ENCODE measurements around the gene CCDC181. TPM values are rescaled to one million over a fixed set of nuclear protein-coding genes. Genes with fewer than 3 reads are reported as not detected.

The CCDC181 gene
- polyA plus RNA-seq, 1 donor: 1.3 TPM

DNA sequence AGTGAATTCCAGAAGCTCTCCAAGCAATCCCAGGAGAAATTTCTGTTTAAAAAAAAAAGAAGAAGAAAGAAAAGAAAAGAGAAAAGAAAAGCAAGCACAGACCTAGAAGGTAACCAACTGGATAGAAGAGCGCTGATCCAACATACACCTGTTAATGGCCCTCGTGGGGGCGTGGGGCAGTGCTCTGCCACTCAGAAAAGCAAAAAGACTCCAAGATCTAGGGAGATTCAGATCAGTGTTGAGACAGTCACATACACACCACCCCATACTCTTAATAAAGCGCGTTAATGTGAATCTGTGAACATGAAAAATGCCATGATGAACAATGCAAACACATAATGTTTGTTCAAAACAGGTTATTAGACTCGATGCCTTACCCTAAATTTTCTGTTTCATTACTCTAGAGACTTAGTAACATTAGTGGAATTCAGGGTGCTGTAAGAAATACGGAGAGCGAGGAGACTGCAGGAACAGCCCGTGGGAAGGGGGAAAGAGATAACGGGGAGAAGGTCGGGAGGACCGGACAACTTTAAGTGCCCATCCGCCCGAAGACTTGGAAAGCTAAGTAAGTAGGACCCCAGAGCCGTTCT is 60.1 kb downstream of the CCDC181 start:
- Histone ChIP-seq H3K36me3 (ENCODE audit: control insufficient read depth, insufficient read depth, low read length) (peaks cover 13% of the 10 kb centered on the region), H3K4me3 (ENCODE audit: low read length) (peak overlapping the region; percentile 68), H3K27me3 (ENCODE audit: control insufficient read depth, insufficient read depth, low read length) (no peaks in the 10 kb centered on the region), H3K4me1 (ENCODE audit: control insufficient read depth, insufficient read depth, low read length) (peaks cover 2% of the 10 kb centered on the region), H3K27ac (ENCODE audit: low read length) (peak overlapping the region; percentile 86), H3K9me3 (ENCODE audit: control insufficient read depth, low read depth, low read length) (no peaks in the 10 kb centered on the region)
- DNase-seq: no peak
- WGBS (ENCODE audit: insufficient coverage, low lambda C conversion rate): 19% methylated on average over 3 of the region's 15 CpGs

DNA sequence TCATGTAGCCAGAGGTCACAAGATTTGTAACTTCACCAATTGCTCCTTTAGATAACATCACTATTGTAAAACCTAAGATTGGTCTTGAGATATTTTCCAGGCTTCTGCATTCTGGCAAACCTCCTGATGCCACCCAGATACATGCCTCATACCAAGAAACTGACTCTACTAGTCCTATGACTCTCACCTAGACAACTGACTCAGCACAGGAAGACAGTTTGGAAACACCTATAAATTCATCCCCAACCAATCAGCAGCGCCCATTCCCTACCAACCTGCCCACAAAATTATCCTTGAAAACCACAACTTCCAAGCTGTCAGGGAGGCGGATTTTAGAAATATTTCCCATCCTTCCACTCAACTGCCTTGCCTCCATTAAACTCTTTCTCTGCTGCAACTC is 62.3 kb downstream of the CCDC181 start:
- Histone ChIP-seq H3K4me1 (ENCODE audit: control insufficient read depth, insufficient read depth, low read length) (peaks cover 2% of the 10 kb centered on the region), H3K9me3 (ENCODE audit: control insufficient read depth, low read depth, low read length) (no peaks in the 10 kb centered on the region), H3K27ac (ENCODE audit: low read length) (no peak overlapping the region), H3K4me3 (ENCODE audit: low read length) (no peak overlapping the region), H3K27me3 (ENCODE audit: control insufficient read depth, insufficient read depth, low read length) (no peaks in the 10 kb centered on the region), H3K36me3 (ENCODE audit: control insufficient read depth, insufficient read depth, low read length) (peaks cover 2% of the 10 kb centered on the region)
- WGBS (ENCODE audit: insufficient coverage, low lambda C conversion rate): 100% methylated on average over 1 of the region's 2 CpGs
- DNase-seq: no peak

DNA sequence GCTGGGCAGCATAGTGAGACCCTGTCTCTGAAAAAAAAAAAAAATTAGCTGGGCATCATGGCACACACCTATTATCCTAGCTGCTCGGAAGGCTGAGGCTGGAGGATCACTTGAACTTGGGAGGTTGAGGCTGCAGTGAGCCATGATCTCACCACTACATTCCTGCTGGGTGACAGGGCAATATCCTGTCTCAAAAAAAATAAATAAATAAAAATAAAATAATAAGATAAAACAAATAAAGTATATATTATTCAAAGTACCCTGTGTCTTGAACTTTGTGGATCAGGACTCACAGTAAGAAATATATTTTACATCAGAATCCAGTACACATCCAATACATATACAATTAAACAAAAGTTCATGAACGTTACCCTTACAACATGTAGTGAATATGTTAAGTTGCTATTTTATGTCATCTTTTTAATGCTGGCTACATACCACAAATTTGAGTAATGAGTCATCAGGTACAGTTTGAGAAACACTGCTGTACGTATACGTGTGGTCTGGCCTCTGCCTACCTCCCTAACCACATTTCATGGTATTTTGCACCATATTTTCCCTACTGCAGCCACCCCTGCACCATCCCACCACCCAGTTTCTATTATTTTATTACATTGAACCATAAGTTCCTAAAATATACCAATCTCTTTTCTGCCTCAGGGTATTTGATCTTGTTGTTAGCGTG is 64.1 kb downstream of the CCDC181 start:
- no peaks in the 10 kb centered on the region for H3K4me1 ChIP-seq (ENCODE audit: control insufficient read depth, insufficient read depth, low read length)
- no peak overlapping the region for H3K27ac ChIP-seq (ENCODE audit: low read length)
- whole genome bisulfite sequencing (ENCODE audit: insufficient coverage, low lambda C conversion rate): 100% methylated on average over 1 of the region's 5 CpGs
- H3K36me3 ChIP-seq (ENCODE audit: control insufficient read depth, insufficient read depth, low read length): no peaks in the 10 kb centered on the region
- H3K9me3 ChIP-seq (ENCODE audit: control insufficient read depth, low read depth, low read length): no peaks in the 10 kb centered on the region
- H3K4me3 ChIP-seq (ENCODE audit: low read length): no peak overlapping the region
- DNase-seq: no peak
- H3K27me3 ChIP-seq (ENCODE audit: control insufficient read depth, insufficient read depth, low read length): no peaks in the 10 kb centered on the region

DNA sequence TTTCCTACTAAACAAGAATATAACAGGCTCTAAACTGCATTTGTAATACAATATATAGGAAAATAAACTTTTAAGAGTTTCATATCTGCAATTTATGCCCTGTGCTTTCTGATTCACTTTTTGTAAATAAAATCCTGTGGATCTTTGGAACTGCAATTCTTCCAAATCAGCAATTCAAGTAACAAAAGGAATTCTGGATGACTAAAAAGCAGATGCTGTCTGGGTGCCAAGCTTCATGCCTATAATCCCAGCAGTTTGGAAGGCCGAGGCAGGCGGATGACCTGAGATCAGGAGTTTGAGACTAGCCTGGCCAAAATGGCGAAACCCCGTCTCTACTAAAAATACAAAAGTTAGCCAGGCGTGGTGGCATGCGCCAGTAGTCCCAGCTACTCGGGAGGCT is 66.0 kb downstream of the CCDC181 start:
- no peak overlapping the region for H3K4me3 ChIP-seq (ENCODE audit: low read length)
- DNase-seq: no peak
- H3K36me3 ChIP-seq (ENCODE audit: control insufficient read depth, insufficient read depth, low read length): no peaks in the 10 kb centered on the region
- no peak overlapping the region for H3K27ac ChIP-seq (ENCODE audit: low read length)
- H3K27me3 ChIP-seq (ENCODE audit: control insufficient read depth, insufficient read depth, low read length): no peaks in the 10 kb centered on the region
- no peaks in the 10 kb centered on the region for H3K9me3 ChIP-seq (ENCODE audit: control insufficient read depth, low read depth, low read length)
- H3K4me1 ChIP-seq (ENCODE audit: control insufficient read depth, insufficient read depth, low read length): no peaks in the 10 kb centered on the region
- WGBS (ENCODE audit: insufficient coverage, low lambda C conversion rate): no CpG with 5 or more reads among the region's 7 CpGs

DNA sequence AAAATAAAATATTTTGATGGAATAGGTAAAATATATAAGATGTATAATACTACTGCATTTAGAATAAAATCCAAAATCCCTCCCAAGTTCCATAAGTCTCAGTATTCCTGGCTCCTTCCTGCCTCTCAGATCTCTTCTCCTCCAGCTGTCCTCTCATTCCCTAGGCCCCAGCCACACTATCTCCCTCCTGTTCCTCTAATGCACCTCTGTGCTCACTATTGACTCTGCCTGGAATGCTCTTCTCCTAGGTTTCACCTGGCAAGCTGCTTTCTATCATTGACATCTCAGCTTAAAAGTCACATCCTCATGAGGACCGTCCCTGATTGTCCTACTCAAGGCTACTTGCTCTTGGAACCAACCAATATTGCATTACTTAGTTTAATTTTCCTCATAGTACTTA is 66.9 kb downstream of the CCDC181 start:
- Histone ChIP-seq H3K27me3 (ENCODE audit: control insufficient read depth, insufficient read depth, low read length) (no peaks in the 10 kb centered on the region), H3K36me3 (ENCODE audit: control insufficient read depth, insufficient read depth, low read length) (no peaks in the 10 kb centered on the region), H3K27ac (ENCODE audit: low read length) (no peak overlapping the region), H3K9me3 (ENCODE audit: control insufficient read depth, low read depth, low read length) (no peaks in the 10 kb centered on the region), H3K4me3 (ENCODE audit: low read length) (no peak overlapping the region), H3K4me1 (ENCODE audit: control insufficient read depth, insufficient read depth, low read length) (no peaks in the 10 kb centered on the region)
- DNase-seq: no peak
- WGBS (ENCODE audit: insufficient coverage, low lambda C conversion rate): no CpG with 5 or more reads among the region's 1 CpG

DNA sequence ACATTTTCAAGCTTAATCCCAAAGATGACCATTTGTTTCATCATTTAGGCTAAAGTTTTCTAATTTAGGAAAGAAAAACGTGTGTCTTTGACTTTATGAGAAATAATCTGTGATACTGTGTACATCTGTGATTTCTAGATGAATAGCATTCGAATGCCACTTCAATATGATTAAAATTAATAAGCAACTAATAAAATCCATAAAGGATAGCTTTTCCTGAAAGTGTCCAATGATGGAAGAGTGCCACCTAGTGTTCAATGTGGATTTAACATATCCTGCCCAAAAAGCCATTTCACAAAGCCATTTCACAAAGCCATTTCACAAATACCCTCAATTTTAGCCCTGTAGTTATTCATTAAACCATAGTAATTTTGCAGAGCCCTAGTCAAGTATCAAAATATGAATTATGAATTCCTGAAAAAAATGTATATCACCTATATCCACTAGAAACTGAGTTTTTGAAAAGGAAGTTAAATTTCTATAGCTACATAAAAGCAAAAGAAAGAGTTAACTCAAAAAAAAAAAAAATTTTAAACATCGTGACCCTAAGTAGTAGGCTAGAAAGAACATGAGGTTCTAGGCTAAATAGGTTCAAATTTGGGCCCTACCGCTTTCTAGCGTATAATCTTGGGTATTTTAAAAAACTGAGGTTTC is 78.8 kb downstream of the CCDC181 start:
- DNase-seq: peak in 1 of 2 donors; percentile 41
- H3K9me3 ChIP-seq (ENCODE audit: control insufficient read depth, low read depth, low read length): no peaks in the 10 kb centered on the region
- H3K36me3 ChIP-seq (ENCODE audit: control insufficient read depth, insufficient read depth, low read length): no peaks in the 10 kb centered on the region
- no peaks in the 10 kb centered on the region for H3K27me3 ChIP-seq (ENCODE audit: control insufficient read depth, insufficient read depth, low read length)
- H3K4me3 ChIP-seq (ENCODE audit: low read length): no peak overlapping the region
- peaks cover 24% of the 10 kb centered on the region for H3K4me1 ChIP-seq (ENCODE audit: control insufficient read depth, insufficient read depth, low read length)
- WGBS (ENCODE audit: insufficient coverage, low lambda C conversion rate): 50% methylated on average over 2 of the region's 5 CpGs
- H3K27ac ChIP-seq (ENCODE audit: low read length): no peak overlapping the region

DNA sequence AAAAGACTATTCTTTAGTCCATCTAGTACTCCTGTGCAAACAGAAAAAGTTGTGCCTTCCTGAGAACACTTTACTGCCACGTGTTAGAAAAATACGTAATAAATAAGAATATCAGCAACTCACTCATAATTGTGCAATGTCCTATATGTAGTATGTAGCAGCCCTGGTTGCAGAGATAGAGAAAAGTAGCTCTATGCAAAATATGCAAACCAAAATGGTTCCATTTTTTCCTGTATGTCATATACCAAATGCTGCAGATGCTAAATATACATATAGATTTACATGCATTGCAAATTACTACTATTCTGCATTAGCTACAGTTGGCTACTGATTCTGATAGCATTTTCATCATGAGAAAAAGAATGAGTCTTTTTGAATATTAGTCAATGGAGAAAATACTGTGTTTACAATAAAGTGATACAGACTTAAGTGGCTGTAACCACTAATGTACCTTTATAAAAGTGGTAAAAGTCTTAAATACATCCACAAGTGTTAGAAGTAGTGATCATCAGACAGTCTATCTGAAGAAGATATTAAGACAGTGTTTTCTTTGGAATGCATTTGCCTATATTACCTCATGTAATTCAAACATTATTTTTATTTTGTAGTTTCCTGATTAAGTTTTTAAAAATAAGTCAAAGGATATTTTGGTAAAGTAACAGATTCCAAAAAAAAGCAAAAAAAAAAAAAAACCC is 79.4 kb downstream of the CCDC181 start:
- Histone ChIP-seq H3K4me3 (ENCODE audit: low read length) (no peak overlapping the region), H3K27me3 (ENCODE audit: control insufficient read depth, insufficient read depth, low read length) (no peaks in the 10 kb centered on the region), H3K27ac (ENCODE audit: low read length) (no peak overlapping the region), H3K36me3 (ENCODE audit: control insufficient read depth, insufficient read depth, low read length) (no peaks in the 10 kb centered on the region), H3K9me3 (ENCODE audit: control insufficient read depth, low read depth, low read length) (no peaks in the 10 kb centered on the region), H3K4me1 (ENCODE audit: control insufficient read depth, insufficient read depth, low read length) (peaks cover 24% of the 10 kb centered on the region)
- DNase-seq: no peak
- 20% methylated on average over 1 of the region's 2 CpGs for WGBS (ENCODE audit: insufficient coverage, low lambda C conversion rate)

DNA sequence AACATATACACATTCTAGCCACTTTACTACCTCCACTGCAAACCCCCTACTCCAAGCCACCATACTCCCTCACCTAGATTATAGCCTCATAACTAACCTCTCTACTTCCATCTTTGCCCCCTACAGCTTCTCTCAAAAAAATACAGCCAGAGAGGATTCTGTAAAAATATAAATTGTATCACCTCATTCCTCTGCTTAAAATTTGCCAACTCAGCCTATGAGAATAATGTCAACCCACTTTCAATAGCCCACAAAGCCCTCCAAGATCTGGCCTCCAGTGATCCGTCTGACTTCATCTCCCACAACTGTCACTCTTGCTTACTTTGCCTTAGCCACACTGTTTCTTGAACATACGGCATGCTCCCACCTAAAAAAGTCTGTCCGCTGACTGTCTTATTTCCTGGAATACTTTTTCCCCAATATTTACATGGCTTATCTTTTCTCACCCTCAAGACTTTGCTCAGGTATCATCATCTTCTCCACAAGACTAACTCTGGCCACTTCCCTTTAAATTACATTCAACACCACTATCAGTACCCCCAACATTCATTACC is 81.2 kb downstream of the CCDC181 start:
- DNase-seq: peak in 1 of 2 donors; percentile 45
- 68% methylated on average over 3 of the region's 3 CpGs for WGBS (ENCODE audit: insufficient coverage, low lambda C conversion rate)
- Histone ChIP-seq H3K9me3 (ENCODE audit: control insufficient read depth, low read depth, low read length) (peaks cover 4% of the 10 kb centered on the region), H3K4me3 (ENCODE audit: low read length) (no peak overlapping the region), H3K4me1 (ENCODE audit: control insufficient read depth, insufficient read depth, low read length) (peaks cover 31% of the 10 kb centered on the region), H3K36me3 (ENCODE audit: control insufficient read depth, insufficient read depth, low read length) (no peaks in the 10 kb centered on the region), H3K27ac (ENCODE audit: low read length) (peak overlapping the region; percentile 52), H3K27me3 (ENCODE audit: control insufficient read depth, insufficient read depth, low read length) (no peaks in the 10 kb centered on the region)

DNA sequence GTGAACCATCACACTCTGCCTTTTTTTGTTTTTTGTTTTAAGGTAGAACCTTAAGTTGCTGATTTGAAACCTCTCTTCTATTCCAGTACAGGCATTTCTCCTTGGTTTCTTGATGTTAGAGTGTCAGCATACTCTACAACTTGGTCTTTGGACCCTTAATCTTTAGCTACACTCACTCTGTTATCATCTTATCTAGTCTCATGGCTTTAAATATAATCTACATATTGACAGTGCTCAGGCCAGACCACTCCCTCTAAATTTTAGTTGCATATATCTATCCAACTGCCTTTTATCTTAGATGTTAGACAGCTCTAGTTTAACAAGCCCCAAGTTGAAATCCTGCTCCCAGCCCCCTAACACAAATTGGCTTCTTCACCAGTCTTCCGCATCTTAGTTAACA is 81.8 kb downstream of the CCDC181 start:
- Histone ChIP-seq H3K27ac (ENCODE audit: low read length) (peak overlapping the region; percentile 52), H3K4me1 (ENCODE audit: control insufficient read depth, insufficient read depth, low read length) (peaks cover 31% of the 10 kb centered on the region), H3K4me3 (ENCODE audit: low read length) (no peak overlapping the region), H3K36me3 (ENCODE audit: control insufficient read depth, insufficient read depth, low read length) (no peaks in the 10 kb centered on the region), H3K9me3 (ENCODE audit: control insufficient read depth, low read depth, low read length) (peaks cover 6% of the 10 kb centered on the region), H3K27me3 (ENCODE audit: control insufficient read depth, insufficient read depth, low read length) (no peaks in the 10 kb centered on the region)
- peak in 1 of 2 donors; percentile 62 for DNase-seq
- WGBS (ENCODE audit: insufficient coverage, low lambda C conversion rate): no CpG with 5 or more reads among the region's 1 CpG
